HL-60 (cell line): Measurements from ENCODE around the gene STARD3.

Experiments used
- CTCF ChIP-seq: IDR thresholded peaks from one replicate; pipeline ENCODE4 v1.5.1; 2011; ENCODE audit warnings: low read length, control low read depth, inconsistent platforms; ENCODE audit not compliant: insufficient read depth
- GABPA ChIP-seq: IDR thresholded peaks from 2 replicates; pipeline ENCODE4 v1.6.1; 2012; ENCODE audit warnings: low read depth
- POLR2AphosphoS5 ChIP-seq: IDR thresholded peaks from 2 replicates; pipeline ENCODE4 v1.6.1; 2012; ENCODE audit warnings: low read depth

GRCh38 chr17:39612291-39612894 lies 24.6 kb upstream of the STARD3 start:
- TF ChIP-seq CTCF: no peak
- TF ChIP-seq POLR2AphosphoS5: no peak
- TF ChIP-seq GABPA: no peak
